GM12878 (cell line): ENCODE data around the gene CLEC19A. TPM values are rescaled to one million over a fixed set of nuclear protein-coding genes. Genes with fewer than 3 reads are reported as not detected.

Source experiments
- EGR1 ChIP-seq, 2 experiments: IDR thresholded peaks; 1 replicate in 1 of 2; 2 replicates in 1 of 2; pipeline ENCODE4 v1.6.1; 2011 to 2012; ENCODE audit warnings: low read depth in 2 of 2, low read length in 2 of 2, borderline replicate concordance in 1 of 2, mild to moderate bottlenecking in 1 of 2, moderate library complexity in 1 of 2
- ETV6 ChIP-seq, 2 experiments: fragments of 450-650 bp in 1 of 2; IDR thresholded peaks in 1 of 2; conservative IDR thresholded peaks in 1 of 2; 2 replicates each; pipeline ENCODE4 v1.6.1; 2014; ENCODE audit warnings: antibody characterized with exemption in 1 of 2, borderline replicate concordance in 1 of 2, low read depth in 1 of 2, mild to moderate bottlenecking in 1 of 2, moderate library complexity in 1 of 2
- IKZF2 ChIP-seq, 2 experiments: fragments of 450-650 bp; IDR thresholded peaks; 2 replicates each; pipeline ENCODE4 v1.6.1; 2017; ENCODE audit warnings: mild to moderate bottlenecking in 2 of 2, moderate library complexity in 2 of 2
- JUNB ChIP-seq: IDR thresholded peaks from 2 replicates; pipeline ENCODE4 v1.6.1; 2016; ENCODE audit warnings: antibody characterized with exemption, mild to moderate bottlenecking
- MTA3 ChIP-seq: IDR thresholded peaks from 2 replicates; pipeline ENCODE4 v1.6.1; 2012; ENCODE audit warnings: low read length, inconsistent platforms, borderline replicate concordance
- NFIC ChIP-seq: IDR thresholded peaks from 2 replicates; pipeline ENCODE4 v1.6.1; 2012; ENCODE audit warnings: low read depth, mild to moderate bottlenecking, inconsistent platforms, low read length, moderate library complexity
- PAX5 ChIP-seq: IDR thresholded peaks from 2 replicates; pipeline ENCODE4 v1.6.1; 2011; ENCODE audit warnings: low read depth, low read length, borderline replicate concordance
- POLR2A ChIP-seq: IDR thresholded peaks from 2 replicates; pipeline ENCODE4 v1.6.1; 2011; ENCODE audit warnings: low read depth, mild to moderate bottlenecking, low read length
- RFX5 ChIP-seq: IDR thresholded peaks from 2 replicates; pipeline ENCODE4 v1.6.1; 2011; ENCODE audit warnings: low read depth, low read length, improper control_type of control experiment
- STAT3 ChIP-seq: IDR thresholded peaks from 2 replicates; pipeline ENCODE4 v1.6.1; 2011; ENCODE audit warnings: low read depth, low read length, improper control_type of control experiment
- TBL1XR1 ChIP-seq: IDR thresholded peaks from 2 replicates; pipeline ENCODE4 v1.6.1; 2012; ENCODE audit warnings: low read depth, low read length, improper control_type of control experiment
- YBX1 ChIP-seq: fragments of 450-650 bp; IDR thresholded peaks from 2 replicates; pipeline ENCODE4 v1.6.1; 2016; ENCODE audit warnings: antibody characterized with exemption
- polyA plus RNA-seq, 11 experiments: library from polyadenylated mRNA; depleted of rRNA in 4 of 11; unstranded in 6 of 11; stranded (reverse) in 5 of 11; fragments of >200 nt; fragmentation: Nextera tagmentation in 4 of 11; fragmentation: Illumina TruSeq in 1 of 11; extraction: Ambion mirVana in 4 of 11; extraction: Trizol in 1 of 11; gene quantifications; 1 replicate in 1 of 11; 2 replicates in 10 of 11; pipeline versions ENCODE4 v1.2.1 to v1.2.3, GENCODE V29; 2011 to 2016; ENCODE audit warnings: inconsistent platforms in 2 of 11, missing spikeins in 2 of 11, low read depth in 1 of 11
- total RNA-seq, 4 experiments: library from RNA; depleted of rRNA in 3 of 4; stranded (reverse); fragments of >200 nt in 3 of 4; fragmentation: Illumina TruSeq in 1 of 4; extraction: Trizol in 1 of 4; gene quantifications; 2 replicates each; pipeline versions ENCODE4 v1.2.1 to v1.2.3, GENCODE V29; 2013 to 2021
- TF ChIP-seq, protein P1 (sequence below): fragments of 150-350 bp; IDR thresholded peaks from 2 replicates; pipeline ENCODE4 v1.6.1; 2016; ENCODE audit warnings: low read depth, low read length
- TF ChIP-seq, protein P2 (sequence below): IDR thresholded peaks from 2 replicates; pipeline ENCODE4 v1.6.1; 2012; ENCODE audit warnings: low read length, inconsistent platforms
- TF ChIP-seq, protein P3 (sequence below): fragments of 450-650 bp; IDR thresholded peaks from 2 replicates; pipeline ENCODE4 v1.6.1; 2017; ENCODE audit warnings: mild to moderate bottlenecking

Gene CLEC19A
- total and polyA plus RNA-seq, 10 of the 15 experiments (the other 5 are each of a cell fraction or from before 2014, with no cell fraction given) = 0.03 TPM; not detected in 8

DNA sequence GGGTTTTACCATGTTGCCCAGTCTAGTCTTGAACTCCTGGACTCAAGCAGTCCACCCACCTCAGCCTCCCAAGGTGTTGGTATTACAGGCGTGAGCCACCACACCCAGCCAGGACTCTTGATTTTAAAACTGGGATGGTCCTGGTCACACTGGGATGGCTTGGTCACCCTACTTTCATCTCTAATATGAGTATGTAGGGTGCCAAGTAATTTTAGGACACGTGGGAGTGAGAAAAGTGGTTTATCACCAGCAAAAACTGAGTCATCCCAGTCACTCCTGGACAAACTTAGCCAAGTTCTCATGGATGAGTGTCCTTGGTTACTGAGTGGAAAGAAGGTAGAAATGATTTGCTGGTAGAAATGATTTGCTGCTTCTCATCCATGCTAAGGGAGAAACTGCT lies 9.9 kb downstream of the CLEC19A start (continued):
- TF ChIP-seq, protein P1, sequence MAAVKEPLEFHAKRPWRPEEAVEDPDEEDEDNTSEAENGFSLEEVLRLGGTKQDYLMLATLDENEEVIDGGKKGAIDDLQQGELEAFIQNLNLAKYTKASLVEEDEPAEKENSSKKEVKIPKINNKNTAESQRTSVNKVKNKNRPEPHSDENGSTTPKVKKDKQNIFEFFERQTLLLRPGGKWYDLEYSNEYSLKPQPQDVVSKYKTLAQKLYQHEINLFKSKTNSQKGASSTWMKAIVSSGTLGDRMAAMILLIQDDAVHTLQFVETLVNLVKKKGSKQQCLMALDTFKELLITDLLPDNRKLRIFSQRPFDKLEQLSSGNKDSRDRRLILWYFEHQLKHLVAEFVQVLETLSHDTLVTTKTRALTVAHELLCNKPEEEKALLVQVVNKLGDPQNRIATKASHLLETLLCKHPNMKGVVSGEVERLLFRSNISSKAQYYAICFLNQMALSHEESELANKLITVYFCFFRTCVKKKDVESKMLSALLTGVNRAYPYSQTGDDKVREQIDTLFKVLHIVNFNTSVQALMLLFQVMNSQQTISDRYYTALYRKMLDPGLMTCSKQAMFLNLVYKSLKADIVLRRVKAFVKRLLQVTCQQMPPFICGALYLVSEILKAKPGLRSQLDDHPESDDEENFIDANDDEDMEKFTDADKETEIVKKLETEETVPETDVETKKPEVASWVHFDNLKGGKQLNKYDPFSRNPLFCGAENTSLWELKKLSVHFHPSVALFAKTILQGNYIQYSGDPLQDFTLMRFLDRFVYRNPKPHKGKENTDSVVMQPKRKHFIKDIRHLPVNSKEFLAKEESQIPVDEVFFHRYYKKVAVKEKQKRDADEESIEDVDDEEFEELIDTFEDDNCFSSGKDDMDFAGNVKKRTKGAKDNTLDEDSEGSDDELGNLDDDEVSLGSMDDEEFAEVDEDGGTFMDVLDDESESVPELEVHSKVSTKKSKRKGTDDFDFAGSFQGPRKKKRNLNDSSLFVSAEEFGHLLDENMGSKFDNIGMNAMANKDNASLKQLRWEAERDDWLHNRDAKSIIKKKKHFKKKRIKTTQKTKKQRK = no peak
- TF ChIP-seq PAX5 (peak; percentile 62; the same call in 1 of the 2 replicates), YBX1 (no peak), STAT3 (no peak), MTA3 (0 out of 2 replicates have a peak, but pooled peaks have one; percentile 30), JUNB (peak; percentile 64; the same call in 1 of the 2 replicates), ETV6 (conservative IDR thresholded peaks at IDR 0.05 in 1 of 2, IDR thresholded peaks at IDR 0.05 in 1 of 2; ENCODE audit: borderline replicate concordance in 1 of 2, low read depth in 1 of 2) (no peak), IKZF2 (IDR thresholded peaks at IDR 0.05) (0 out of 4 replicates have a peak, but pooled peaks of 1 of the 2 experiments have one; percentile 10), NFIC (peak; percentile 64), RFX5 (no peak), EGR1 (IDR thresholded peaks at IDR 0.05; ENCODE audit: borderline replicate concordance in 1 of 2, low read depth in 2 of 2, low read length in 2 of 2) (0 out of 3 replicates have a peak, but pooled peaks of 1 of the 2 experiments have one; percentile 18), TBL1XR1 (no peak), POLR2A (no peak)
- TF ChIP-seq, protein P2, sequence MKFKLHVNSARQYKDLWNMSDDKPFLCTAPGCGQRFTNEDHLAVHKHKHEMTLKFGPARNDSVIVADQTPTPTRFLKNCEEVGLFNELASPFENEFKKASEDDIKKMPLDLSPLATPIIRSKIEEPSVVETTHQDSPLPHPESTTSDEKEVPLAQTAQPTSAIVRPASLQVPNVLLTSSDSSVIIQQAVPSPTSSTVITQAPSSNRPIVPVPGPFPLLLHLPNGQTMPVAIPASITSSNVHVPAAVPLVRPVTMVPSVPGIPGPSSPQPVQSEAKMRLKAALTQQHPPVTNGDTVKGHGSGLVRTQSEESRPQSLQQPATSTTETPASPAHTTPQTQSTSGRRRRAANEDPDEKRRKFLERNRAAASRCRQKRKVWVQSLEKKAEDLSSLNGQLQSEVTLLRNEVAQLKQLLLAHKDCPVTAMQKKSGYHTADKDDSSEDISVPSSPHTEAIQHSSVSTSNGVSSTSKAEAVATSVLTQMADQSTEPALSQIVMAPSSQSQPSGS = peak; percentile 20; the same call in 1 of the 2 replicates
- TF ChIP-seq, protein P3, sequence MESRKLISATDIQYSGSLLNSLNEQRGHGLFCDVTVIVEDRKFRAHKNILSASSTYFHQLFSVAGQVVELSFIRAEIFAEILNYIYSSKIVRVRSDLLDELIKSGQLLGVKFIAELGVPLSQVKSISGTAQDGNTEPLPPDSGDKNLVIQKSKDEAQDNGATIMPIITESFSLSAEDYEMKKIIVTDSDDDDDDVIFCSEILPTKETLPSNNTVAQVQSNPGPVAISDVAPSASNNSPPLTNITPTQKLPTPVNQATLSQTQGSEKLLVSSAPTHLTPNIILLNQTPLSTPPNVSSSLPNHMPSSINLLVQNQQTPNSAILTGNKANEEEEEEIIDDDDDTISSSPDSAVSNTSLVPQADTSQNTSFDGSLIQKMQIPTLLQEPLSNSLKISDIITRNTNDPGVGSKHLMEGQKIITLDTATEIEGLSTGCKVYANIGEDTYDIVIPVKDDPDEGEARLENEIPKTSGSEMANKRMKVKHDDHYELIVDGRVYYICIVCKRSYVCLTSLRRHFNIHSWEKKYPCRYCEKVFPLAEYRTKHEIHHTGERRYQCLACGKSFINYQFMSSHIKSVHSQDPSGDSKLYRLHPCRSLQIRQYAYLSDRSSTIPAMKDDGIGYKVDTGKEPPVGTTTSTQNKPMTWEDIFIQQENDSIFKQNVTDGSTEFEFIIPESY = no peak
